ENCODE results near the gene UCHL5.
"Not testable (repeated sequence)": the region's sequence is repeated elsewhere in the genome, so short reads cannot be mapped to it uniquely, and the experiment has no call there.

Gene UCHL5

DNA sequence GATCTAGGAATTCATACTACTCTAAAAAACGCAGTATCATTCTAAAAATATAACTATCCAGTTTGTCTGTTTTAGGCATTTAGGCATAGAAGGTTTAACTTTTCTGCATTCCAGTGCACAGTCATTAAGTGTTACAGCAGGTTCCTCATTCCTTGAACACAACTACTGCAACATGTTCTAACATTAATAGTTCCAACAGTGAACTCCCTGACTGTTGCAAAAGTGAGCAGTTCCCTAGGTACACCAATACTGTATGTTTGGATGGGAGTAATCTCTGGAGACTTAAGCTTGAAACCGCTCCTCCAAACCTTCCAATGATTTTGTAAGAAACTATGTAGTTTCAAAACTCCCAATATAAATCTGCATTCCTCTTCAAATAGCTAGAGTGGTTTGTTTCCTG is 46.2 kb downstream of the UCHL5 start:
- H3K4me3 ChIP-seq (ENCODE audit: control insufficient read depth, low read depth, low read length), result no peak overlapping the region
- peak; percentile 76 for DNase-seq (ENCODE audit: low read depth)
- TF ChIP-seq, protein P1, sequence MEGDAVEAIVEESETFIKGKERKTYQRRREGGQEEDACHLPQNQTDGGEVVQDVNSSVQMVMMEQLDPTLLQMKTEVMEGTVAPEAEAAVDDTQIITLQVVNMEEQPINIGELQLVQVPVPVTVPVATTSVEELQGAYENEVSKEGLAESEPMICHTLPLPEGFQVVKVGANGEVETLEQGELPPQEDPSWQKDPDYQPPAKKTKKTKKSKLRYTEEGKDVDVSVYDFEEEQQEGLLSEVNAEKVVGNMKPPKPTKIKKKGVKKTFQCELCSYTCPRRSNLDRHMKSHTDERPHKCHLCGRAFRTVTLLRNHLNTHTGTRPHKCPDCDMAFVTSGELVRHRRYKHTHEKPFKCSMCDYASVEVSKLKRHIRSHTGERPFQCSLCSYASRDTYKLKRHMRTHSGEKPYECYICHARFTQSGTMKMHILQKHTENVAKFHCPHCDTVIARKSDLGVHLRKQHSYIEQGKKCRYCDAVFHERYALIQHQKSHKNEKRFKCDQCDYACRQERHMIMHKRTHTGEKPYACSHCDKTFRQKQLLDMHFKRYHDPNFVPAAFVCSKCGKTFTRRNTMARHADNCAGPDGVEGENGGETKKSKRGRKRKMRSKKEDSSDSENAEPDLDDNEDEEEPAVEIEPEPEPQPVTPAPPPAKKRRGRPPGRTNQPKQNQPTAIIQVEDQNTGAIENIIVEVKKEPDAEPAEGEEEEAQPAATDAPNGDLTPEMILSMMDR (conservative IDR thresholded peaks at IDR 0.05; ENCODE audit: control insufficient read depth, insufficient read depth, low read depth, low read length), result no peak

GRCh38 chr1:193011406-193011805 is 47.8 kb downstream of the UCHL5 start:
- no peak for DNase-seq (ENCODE audit: low read depth)
- H3K4me3 ChIP-seq (ENCODE audit: control insufficient read depth, low read depth, low read length), result no peak overlapping the region
- TF ChIP-seq, protein P1 (conservative IDR thresholded peaks at IDR 0.05; ENCODE audit: control insufficient read depth, insufficient read depth, low read depth, low read length), result no peak

DNA sequence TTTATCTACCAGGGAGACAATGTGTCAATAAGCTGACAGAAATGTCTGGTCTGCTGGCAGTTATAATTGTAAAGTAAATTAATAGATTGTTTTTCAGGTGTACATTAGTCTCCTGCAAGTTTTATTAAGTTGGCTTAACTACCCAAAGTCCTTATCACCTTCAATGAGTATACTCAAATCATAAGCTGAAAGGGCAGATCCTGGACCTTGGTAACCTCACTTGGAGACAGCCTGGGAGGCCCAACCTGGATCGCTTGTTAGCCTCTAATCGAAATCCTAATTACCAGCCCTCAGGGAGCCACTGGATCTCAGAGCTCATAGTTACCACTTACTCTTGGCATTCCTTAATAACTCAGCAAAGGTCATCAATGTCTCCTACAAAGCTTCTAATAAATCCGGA is 49.7 kb downstream of the UCHL5 start:
- H3K4me3 ChIP-seq (ENCODE audit: control insufficient read depth, low read depth, low read length), result no peak overlapping the region
- no peak for DNase-seq (ENCODE audit: low read depth)
- TF ChIP-seq, protein P1 (conservative IDR thresholded peaks at IDR 0.05; ENCODE audit: control insufficient read depth, insufficient read depth, low read depth, low read length), result no peak

- TF ChIP-seq, protein P1 (conservative IDR thresholded peaks at IDR 0.05; ENCODE audit: control insufficient read depth, insufficient read depth, low read depth, low read length), result no peak
- no peak for DNase-seq (ENCODE audit: low read depth)
- H3K4me3 ChIP-seq (ENCODE audit: control insufficient read depth, low read depth, low read length), result no peak overlapping the region
Observed at GRCh38 chr1:193005785-193006184, 53.4 kb downstream of the UCHL5 start.

- DNase-seq (ENCODE audit: low read depth), result no peak
- TF ChIP-seq, protein P1 (conservative IDR thresholded peaks at IDR 0.05; ENCODE audit: control insufficient read depth, insufficient read depth, low read depth, low read length), result peak; percentile 34
- no peak overlapping the region for H3K4me3 ChIP-seq (ENCODE audit: control insufficient read depth, low read depth, low read length)
Observed at GRCh38 chr1:192998536-192998935, 60.6 kb downstream of the UCHL5 start.

DNA sequence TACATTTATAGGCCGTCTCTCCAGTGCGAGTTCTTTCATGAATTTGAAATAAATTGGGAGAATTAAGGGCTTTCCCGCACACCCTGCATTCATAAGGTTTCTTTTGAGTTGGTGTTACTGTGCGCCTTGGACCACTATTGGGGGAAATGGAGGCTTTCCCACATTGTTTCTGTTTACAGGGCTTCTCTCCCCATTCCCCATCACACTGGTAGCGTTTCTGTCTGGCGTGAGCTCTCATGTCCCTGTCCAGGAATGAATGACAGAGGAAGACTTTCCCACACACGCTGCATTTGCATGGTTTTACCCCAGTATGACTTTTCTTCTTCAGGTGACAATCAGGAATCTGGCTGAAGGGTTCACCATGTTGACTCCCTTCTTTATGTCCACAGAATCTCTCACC is 65.0 kb downstream of the UCHL5 start:
- TF ChIP-seq, protein P1 (conservative IDR thresholded peaks at IDR 0.05; ENCODE audit: control insufficient read depth, insufficient read depth, low read depth, low read length), result no peak
- DNase-seq (ENCODE audit: low read depth), result no peak
- no peak overlapping the region for H3K4me3 ChIP-seq (ENCODE audit: control insufficient read depth, low read depth, low read length)

- no peak overlapping the region for H3K4me3 ChIP-seq (ENCODE audit: control insufficient read depth, low read depth, low read length)
- TF ChIP-seq, protein P1 (conservative IDR thresholded peaks at IDR 0.05; ENCODE audit: control insufficient read depth, insufficient read depth, low read depth, low read length), result no peak
- DNase-seq (ENCODE audit: low read depth), result peak; percentile 27
Observed at GRCh38 chr1:192993426-192994085, 65.6 kb downstream of the UCHL5 start.

GRCh38 chr1:192986748-192987334 is 72.3 kb downstream of the UCHL5 start:
- DNase-seq (ENCODE audit: low read depth), result not testable (repeated sequence)

More at GRCh38 chr1:192986748-192987334, 72.3 kb downstream of the UCHL5 start:
- H3K4me3 ChIP-seq (ENCODE audit: control insufficient read depth, low read depth, low read length), result not testable (repeated sequence)
